Measurements from ENCODE around the gene LPAR1.

The LPAR1 gene

GRCh38 chr9:110898358-110898757 is 139.9 kb downstream of the LPAR1 start:
- no peaks in the 10 kb centered on the region for H3K4me1 ChIP-seq (ENCODE audit: control insufficient read depth, insufficient read depth, low read length)
- H3K27ac ChIP-seq (ENCODE audit: extremely low read depth, low read depth, low read length), result no peak overlapping the region
- TF ChIP-seq PRDM2 (tag by site-specific recombination; IDR thresholded peaks at IDR 0.05; ENCODE audit: borderline replicate concordance) (no peak), ZNF449 (tag by site-specific recombination; IDR thresholded peaks at IDR 0.05) (no peak), ZNF473 (tag by site-specific recombination; IDR thresholded peaks at IDR 0.05) (no peak), ZNF394 (tag by site-specific recombination; IDR thresholded peaks at IDR 0.05; ENCODE audit: borderline replicate concordance) (no peak), WT1 (tag by site-specific recombination; IDR thresholded peaks at IDR 0.05) (no peak), ZNF571 (tag by site-specific recombination; IDR thresholded peaks at IDR 0.05) (no peak), ZNF514 (tag by site-specific recombination; IDR thresholded peaks at IDR 0.05) (no peak), ZNF155 (tag by site-specific recombination; IDR thresholded peaks at IDR 0.05) (no peak), ZNF184 (tag by site-specific recombination; IDR thresholded peaks at IDR 0.05) (no peak), IKZF3 (tag by site-specific recombination; IDR thresholded peaks at IDR 0.05) (no peak), ZNF580 (tag by site-specific recombination; IDR thresholded peaks at IDR 0.05) (no peak), ZNF677 (tag by site-specific recombination; IDR thresholded peaks at IDR 0.05) (no peak), ZNF416 (tag by site-specific recombination; IDR thresholded peaks at IDR 0.05) (no peak), ZNF785 (tag by site-specific recombination; IDR thresholded peaks at IDR 0.05) (no peak), ZNF830 (tag by site-specific recombination; IDR thresholded peaks at IDR 0.05; ENCODE audit: low read depth) (no peak)
- H3K36me3 ChIP-seq (ENCODE audit: control insufficient read depth in 2 of 2, insufficient read depth in 1 of 2, low read length in 2 of 2), result no peaks in the 10 kb centered on the region
- no peak overlapping the region for H3K4me3 ChIP-seq (ENCODE audit: low read depth, low read length)
- ChIA-PET POLR2A (no interaction called here), CTCF (interaction anchor here (0.6 kb wide), 2 partner anchors 248 to 581 kb away, joined by 3 read pairs; no protein-coding TSS in a partner anchor)
- no peaks in the 10 kb centered on the region for H3K9me3 ChIP-seq (ENCODE audit: control insufficient read depth, insufficient read depth, low read depth, low read length)

- TF ChIP-seq ZNF112 (tag by site-specific recombination; IDR thresholded peaks at IDR 0.05) (no peak), PBX3 (CRISPR knock-in tag; IDR thresholded peaks at IDR 0.05) (no peak), ZNF704 (tag by site-specific recombination; IDR thresholded peaks at IDR 0.05) (no peak), ZNF777 (tag by site-specific recombination; IDR thresholded peaks at IDR 0.05; ENCODE audit: borderline replicate concordance) (no peak), ZNF133 (tag by site-specific recombination; IDR thresholded peaks at IDR 0.05) (no peak), ZSCAN23 (tag by site-specific recombination; IDR thresholded peaks at IDR 0.05) (no peak), ZNF404 (tag by site-specific recombination; IDR thresholded peaks at IDR 0.05) (no peak)
- no peak overlapping the region for H3K4me3 ChIP-seq (ENCODE audit: low read depth, low read length)
- no peaks in the 10 kb centered on the region for H3K9me3 ChIP-seq (ENCODE audit: control insufficient read depth, insufficient read depth, low read depth, low read length)
- no peaks in the 10 kb centered on the region for H3K4me1 ChIP-seq (ENCODE audit: control insufficient read depth, insufficient read depth, low read length)
- no peak overlapping the region for H3K27ac ChIP-seq (ENCODE audit: extremely low read depth, low read depth, low read length)
- POLR2A ChIA-PET, result no interaction called here
- CTCF ChIA-PET, result interaction anchor here (0.6 kb wide), 2 partner anchors 248 to 581 kb away, joined by 3 read pairs; no protein-coding TSS in a partner anchor
- no peaks in the 10 kb centered on the region for H3K36me3 ChIP-seq (ENCODE audit: control insufficient read depth in 2 of 2, insufficient read depth in 1 of 2, low read length in 2 of 2)
These were observed 140.3 kb downstream of the LPAR1 start for GRCh38 chr9:110897943-110898342.
